Suprapubic skin (tissue), 4 donors: ENCODE measurements around the gene MINDY1. TPM values are rescaled to one million over a fixed set of nuclear protein-coding genes. Genes with fewer than 3 reads are reported as not detected.

Experiments used
- DNase-seq, 2 donors: peaks; one replicate each; pipeline ENCODE4 v3.0.0-alpha.2; 2019; ENCODE audit warnings: low spot score in 2 of 2
- H3K27ac ChIP-seq: fragments of 200-600 bp; sonication (generic); one replicate; pipeline ENCODE4 v1.5.1; 2019
- H3K27me3 ChIP-seq: fragments of 200-600 bp; sonication (generic); one replicate; pipeline ENCODE4 v1.5.1; 2019
- H3K36me3 ChIP-seq: fragments of 200-600 bp; sonication (generic); one replicate; pipeline ENCODE4 v1.5.1; 2019
- H3K4me1 ChIP-seq: fragments of 200-600 bp; sonication (generic); one replicate; pipeline ENCODE4 v1.5.1; 2019
- H3K4me3 ChIP-seq: fragments of 200-600 bp; sonication (generic); one replicate; pipeline ENCODE4 v1.5.1; 2019; ENCODE audit warnings: mild to moderate bottlenecking
- H3K9me3 ChIP-seq: fragments of 200-600 bp; sonication (generic); one replicate; pipeline ENCODE4 v1.5.1; 2019
- EP300 ChIP-seq: sonication (generic); formaldehyde crosslinking; IDR thresholded peaks from one replicate; pipeline ENCODE4 v1.6.1; 2017; ENCODE audit warnings: antibody characterized with exemption
- POLR2A ChIP-seq, 2 donors: fragments of 450-650 bp; IDR thresholded peaks; one replicate each; pipeline ENCODE4 v1.6.1; 2017; ENCODE audit warnings: antibody characterized with exemption in 2 of 2, mild to moderate bottlenecking in 2 of 2, moderate library complexity in 2 of 2
- POLR2AphosphoS5 ChIP-seq, 3 donors: sonication (generic); formaldehyde crosslinking; IDR thresholded peaks; one replicate each; pipeline ENCODE4 v1.6.1; 2017; ENCODE audit warnings: antibody characterized with exemption in 3 of 3
- WGBS: methylation state at CpG from one replicate; pipeline ENCODE4 v1.1.5; 2018; 5-methylcytosine and 5-hydroxymethylcytosine counted together
- total RNA-seq, 4 donors: library from RNA; depleted of rRNA; stranded (reverse); fragments of >200 nt; gene quantifications; one replicate each; pipeline ENCODE4 v1.1.0, GENCODE V29; 2016
- TF ChIP-seq, protein P1 (sequence below), 2 donors: fragments of 200-600 bp in 1 of 2; fragments of 450-650 bp in 1 of 2; sonication (generic) in 1 of 2; IDR thresholded peaks; one replicate each; pipeline ENCODE4 v1.5.1; 2016 to 2019; ENCODE audit warnings: antibody characterized with exemption in 2 of 2, mild to moderate bottlenecking in 1 of 2, moderate library complexity in 1 of 2

MINDY1 gene
- total RNA-seq, 4 donors from 2014 or later = 31.7 to 59.1 (median 35.8) TPM

DNA sequence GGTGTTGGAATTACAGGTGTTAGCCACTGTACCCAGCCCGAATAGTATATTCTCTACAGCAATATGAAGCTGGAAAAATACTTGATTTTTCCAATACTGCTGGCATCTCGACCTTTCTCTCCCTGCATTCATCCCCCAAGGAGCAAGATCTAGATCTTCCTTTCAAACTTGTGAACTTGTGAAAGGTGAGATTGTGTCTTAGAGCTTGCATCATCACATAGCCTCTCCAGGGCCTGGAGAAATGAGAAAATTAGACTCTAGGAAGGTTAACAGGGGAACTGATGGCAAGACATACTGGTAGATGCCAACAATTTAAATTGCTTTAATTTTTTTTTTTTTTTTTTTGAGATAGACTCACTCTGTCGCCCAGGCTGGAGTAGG, 3.6 kb upstream of the MINDY1 start:
- TF ChIP-seq POLR2A (IDR thresholded peaks at IDR 0.05) = no peak
- Histone ChIP-seq H3K27ac (no peak overlapping the region), H3K36me3 (no peaks in the 10 kb centered on the region), H3K27me3 (no peaks in the 10 kb centered on the region), H3K4me3 (no peak overlapping the region), H3K9me3 (no peaks in the 10 kb centered on the region), H3K4me1 (peaks cover 36% of the 10 kb centered on the region)
- WGBS = 84% methylated on average over 3 of the region's 3 CpGs
- no peak for DNase-seq

DNA sequence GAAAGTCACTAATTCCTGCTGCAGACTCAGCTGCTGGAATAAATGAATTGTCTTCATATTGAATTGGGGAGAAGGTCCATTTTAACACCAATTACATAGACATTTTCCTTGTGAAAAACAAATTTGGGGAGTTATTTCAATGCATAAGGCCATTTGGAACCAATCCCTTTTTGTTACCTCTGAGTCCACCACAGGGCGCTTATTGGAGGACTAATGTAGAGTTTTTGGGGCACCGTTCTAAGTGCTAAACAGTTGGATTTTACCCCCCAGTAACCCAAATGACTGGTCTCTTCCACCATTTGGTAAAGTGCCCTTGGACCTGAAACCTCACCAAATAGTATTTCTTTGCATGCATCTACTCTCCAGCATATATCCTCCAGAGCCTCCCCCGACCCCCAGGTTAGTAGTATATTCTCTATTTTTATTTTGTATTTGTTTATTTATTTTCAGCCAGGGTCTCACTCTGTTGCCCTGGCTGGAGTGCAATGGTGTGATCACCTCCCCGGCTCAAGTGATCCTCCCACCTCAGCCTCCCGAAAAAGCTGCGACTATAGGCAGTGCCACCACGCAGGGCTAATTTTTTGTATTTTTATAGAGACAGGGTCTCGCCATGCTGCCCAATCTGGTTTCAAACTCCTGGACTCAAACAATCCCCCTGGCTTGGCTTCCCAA, 3.1 kb upstream of the MINDY1 start:
- DNase-seq = no peak
- WGBS = 95% methylated on average over 8 of the region's 8 CpGs
- Histone ChIP-seq H3K4me1 (peaks cover 41% of the 10 kb centered on the region), H3K27ac (no peak overlapping the region), H3K9me3 (no peaks in the 10 kb centered on the region), H3K4me3 (no peak overlapping the region), H3K36me3 (no peaks in the 10 kb centered on the region), H3K27me3 (no peaks in the 10 kb centered on the region)
- TF ChIP-seq POLR2A (IDR thresholded peaks at IDR 0.05) = no peak
- TF ChIP-seq POLR2AphosphoS5 (IDR thresholded peaks at IDR 0.05) = no peak
- no peak for TF ChIP-seq EP300
- TF ChIP-seq, protein P1, sequence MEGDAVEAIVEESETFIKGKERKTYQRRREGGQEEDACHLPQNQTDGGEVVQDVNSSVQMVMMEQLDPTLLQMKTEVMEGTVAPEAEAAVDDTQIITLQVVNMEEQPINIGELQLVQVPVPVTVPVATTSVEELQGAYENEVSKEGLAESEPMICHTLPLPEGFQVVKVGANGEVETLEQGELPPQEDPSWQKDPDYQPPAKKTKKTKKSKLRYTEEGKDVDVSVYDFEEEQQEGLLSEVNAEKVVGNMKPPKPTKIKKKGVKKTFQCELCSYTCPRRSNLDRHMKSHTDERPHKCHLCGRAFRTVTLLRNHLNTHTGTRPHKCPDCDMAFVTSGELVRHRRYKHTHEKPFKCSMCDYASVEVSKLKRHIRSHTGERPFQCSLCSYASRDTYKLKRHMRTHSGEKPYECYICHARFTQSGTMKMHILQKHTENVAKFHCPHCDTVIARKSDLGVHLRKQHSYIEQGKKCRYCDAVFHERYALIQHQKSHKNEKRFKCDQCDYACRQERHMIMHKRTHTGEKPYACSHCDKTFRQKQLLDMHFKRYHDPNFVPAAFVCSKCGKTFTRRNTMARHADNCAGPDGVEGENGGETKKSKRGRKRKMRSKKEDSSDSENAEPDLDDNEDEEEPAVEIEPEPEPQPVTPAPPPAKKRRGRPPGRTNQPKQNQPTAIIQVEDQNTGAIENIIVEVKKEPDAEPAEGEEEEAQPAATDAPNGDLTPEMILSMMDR (IDR thresholded peaks at IDR 0.05) = no peak

- Histone ChIP-seq H3K27ac (peak overlapping the region; percentile 91), H3K4me3 (peak overlapping the region; percentile 56), H3K4me1 (peaks cover 47% of the 10 kb centered on the region), H3K36me3 (no peaks in the 10 kb centered on the region), H3K27me3 (no peaks in the 10 kb centered on the region), H3K9me3 (no peaks in the 10 kb centered on the region)
- no peak for DNase-seq
- TF ChIP-seq POLR2AphosphoS5 (IDR thresholded peaks at IDR 0.05) = no peak
- TF ChIP-seq POLR2A (IDR thresholded peaks at IDR 0.05) = no peak
- no peak for TF ChIP-seq EP300
- TF ChIP-seq, protein P1 (IDR thresholded peaks at IDR 0.05) = no peak
- WGBS = 44% methylated on average over 3 of the region's 3 CpGs
Observed at GRCh38 chr1:151009206-151009587, 2.5 kb upstream of the MINDY1 start.

DNA sequence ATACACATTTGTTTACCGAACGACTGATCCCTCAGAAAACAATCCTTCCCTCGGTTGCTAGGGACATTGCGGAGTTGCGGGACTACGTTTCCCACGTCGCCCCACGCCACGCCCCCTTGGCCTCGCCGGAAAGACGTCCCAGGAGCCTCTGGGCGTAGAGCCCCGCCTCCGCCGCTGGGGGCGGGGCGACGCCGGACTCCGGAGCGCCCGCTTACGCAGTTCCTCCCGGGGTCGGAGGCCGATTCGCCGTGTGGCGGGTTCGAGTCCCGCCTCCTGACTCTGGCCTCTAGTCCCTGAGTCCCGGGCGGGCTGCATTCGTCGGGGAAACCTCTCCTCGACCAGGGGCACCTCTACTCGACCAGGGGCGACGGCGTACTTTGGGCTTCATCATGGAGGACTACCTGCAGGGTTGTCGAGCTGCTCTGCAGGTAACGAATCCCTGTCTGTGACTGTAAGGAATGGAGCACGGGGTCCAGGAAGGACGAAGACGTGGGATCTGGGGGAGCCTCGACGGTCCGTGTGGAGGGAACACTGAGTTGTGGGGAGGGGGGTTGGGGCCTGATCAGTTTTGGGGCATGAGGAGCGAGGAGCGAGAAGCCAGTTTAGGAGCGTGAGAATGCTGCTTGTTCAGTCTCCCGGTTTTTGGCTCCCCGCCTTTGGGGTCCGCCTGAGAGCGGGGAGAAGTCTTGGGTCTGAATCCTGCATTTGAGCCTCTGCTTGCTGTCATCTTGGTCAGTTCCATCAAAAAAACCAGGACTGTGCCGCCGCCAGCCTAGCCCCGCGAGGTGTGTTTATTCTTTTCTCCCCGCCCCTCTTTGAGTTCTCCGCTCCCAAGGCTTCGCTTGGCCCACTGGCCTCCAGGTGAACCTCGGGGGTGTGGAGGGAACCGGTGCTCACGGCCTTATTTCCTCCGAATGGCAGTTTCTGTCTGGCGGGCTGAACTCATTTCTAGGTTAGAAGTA, 1.8 kb upstream of the MINDY1 start, which contains the start of gene PRUNE1:
PRUNE1 (plus strand) TSS at position 206 of the 962 bp plus-strand sequence; CDS start at position 390, 184 bp downstream.
- peak; percentile 99 for DNase-seq
- WGBS = 1% methylated on average over 33 of the region's 69 CpGs
- Histone ChIP-seq H3K27ac (peak within 1 kb of the TSS; percentile 91), H3K4me1 (peaks cover 54% of the 10 kb centered on the region), H3K36me3 (no peaks in the 10 kb centered on the region), H3K9me3 (no peaks in the 10 kb centered on the region), H3K4me3 (peak within 1 kb of the TSS; percentile 65), H3K27me3 (no peaks in the 10 kb centered on the region)
- peak in 1 of 2 donors; percentile 45 for TF ChIP-seq POLR2A (IDR thresholded peaks at IDR 0.05)
- TF ChIP-seq, protein P1 (IDR thresholded peaks at IDR 0.05) = no peak
- no peak for TF ChIP-seq EP300
- peak in 2 of 3 donors; percentile 3 to 61 for TF ChIP-seq POLR2AphosphoS5 (IDR thresholded peaks at IDR 0.05)

DNA sequence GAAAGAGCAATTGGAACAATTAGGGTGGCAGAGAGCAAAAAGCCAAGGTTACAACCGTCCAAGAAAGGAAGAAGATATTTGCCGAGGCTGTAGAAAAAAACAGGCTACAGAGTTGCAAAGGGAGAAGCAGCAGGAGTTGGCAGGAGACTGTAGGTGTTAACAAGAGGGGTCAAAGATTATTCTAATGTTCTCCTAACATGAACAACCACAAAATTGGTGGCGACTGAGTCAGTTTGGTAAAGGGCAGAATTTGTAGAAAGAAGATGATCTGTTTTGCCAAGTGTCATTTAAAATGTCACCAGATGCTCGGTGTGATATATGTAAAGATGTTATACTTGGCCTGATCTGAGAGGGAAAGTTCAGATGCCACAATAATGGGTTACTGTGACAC, 1.1 kb upstream of the MINDY1 start:
- 14% methylated on average over 4 of the region's 4 CpGs for WGBS
- Histone ChIP-seq H3K4me3 (peak overlapping the region; percentile 56), H3K27ac (peak overlapping the region; percentile 91), H3K27me3 (no peaks in the 10 kb centered on the region), H3K9me3 (no peaks in the 10 kb centered on the region), H3K36me3 (no peaks in the 10 kb centered on the region), H3K4me1 (peaks cover 61% of the 10 kb centered on the region)
- DNase-seq = no peak
- TF ChIP-seq POLR2AphosphoS5 (IDR thresholded peaks at IDR 0.05) (no peak), POLR2A (IDR thresholded peaks at IDR 0.05) (no peak), EP300 (no peak)
- TF ChIP-seq, protein P1 (IDR thresholded peaks at IDR 0.05) = no peak
